ENCODE results near the gene PTF1A.

PTF1A gene

DNA sequence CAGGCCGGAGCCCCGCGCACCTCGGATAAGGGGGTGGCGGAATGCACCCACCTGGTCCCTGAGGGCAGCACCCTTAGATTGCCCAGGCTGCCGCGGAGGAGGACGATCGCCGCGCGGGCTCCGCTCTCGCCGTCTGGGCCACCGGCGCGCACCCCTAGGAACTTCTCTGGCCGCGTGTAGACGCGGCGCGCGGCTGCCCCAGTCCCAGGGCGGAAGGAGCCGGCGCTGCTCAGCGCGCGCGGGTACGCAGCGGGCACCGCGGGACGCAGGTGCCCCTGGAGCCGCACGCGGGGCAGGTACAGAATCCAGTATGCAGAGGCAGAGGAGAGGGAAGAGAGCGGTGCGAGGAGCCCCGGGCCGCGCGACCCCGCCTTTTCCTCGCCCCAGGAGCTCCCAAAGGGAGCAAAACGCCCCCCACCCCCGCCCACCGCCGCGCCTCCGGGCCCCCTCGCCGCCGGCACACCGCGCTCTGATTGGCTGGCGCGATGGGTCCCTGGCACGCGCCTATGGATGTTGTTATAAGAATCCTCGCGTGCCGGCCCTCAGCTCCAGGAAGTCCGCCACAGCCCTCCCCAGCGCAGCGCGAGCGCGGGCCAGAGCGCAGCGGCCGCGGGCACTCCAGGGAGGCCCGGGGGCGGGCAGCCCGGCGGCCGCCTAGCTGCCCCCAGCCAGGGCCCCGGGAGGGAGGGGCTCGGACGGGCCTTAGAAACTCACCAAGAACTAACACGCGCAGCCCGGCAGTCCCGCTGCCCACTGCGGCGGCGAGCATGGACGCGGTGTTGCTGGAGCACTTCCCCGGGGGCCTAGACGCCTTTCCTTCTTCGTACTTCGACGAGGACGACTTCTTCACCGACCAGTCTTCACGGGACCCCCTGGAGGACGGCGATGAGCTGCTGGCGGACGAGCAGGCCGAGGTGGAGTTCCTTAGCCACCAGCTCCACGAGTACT, at the start of gene PTF1A:
Gene PTF1A, plus strand, starts transcription at position 549 of the 948 bp plus-strand sequence. Its CDS starts 219 bp downstream, at position 768.
- no peak for DNase-seq (ENCODE audit: low read depth in 2 of 2)

DNA sequence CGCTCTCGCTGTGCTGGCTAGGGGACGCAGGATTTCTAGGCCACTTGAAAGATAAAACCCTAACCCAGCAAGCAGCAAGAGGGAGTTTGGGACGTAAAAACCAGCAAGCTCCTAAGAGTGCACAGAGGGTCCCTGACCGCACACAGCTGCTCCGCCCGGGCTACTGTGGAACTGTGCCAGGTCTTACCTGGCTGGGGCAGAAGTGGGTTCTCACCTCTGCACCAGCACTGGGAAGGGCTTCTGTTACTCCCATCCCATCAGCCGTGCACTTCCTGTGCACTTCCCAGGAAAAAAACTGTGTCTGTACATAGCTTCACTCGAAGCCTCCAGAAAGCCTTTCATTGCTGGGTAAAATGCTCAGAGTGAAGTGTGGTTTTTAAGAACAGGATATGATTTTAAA, 45.9 kb upstream of the PTF1A start:
- no peak for DNase-seq (ENCODE audit: low read depth in 2 of 2)

- DNase-seq (ENCODE audit: low read depth in 2 of 2), result no peak
Measured at GRCh38 chr10:23147035-23147434, 45.1 kb upstream of the PTF1A start.

DNA sequence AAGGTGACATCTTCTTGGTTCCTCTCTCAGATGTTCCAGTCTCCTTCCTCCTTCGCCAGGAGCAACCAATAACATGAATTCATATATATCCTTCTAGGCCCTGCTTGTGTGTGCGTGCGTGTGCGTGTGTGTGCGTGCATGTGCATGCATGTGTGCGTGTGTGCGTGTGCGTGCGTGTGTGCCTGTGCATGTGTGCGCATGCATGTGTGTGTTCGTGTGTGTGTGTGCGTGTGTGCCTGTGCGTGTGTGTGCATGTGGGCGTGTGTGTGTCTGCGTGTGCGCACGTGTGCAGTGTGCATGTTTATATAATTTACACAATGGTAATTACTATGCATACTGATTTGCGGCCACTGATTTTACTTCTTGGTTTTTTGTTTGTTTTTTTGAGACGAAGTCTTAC, 43.9 kb upstream of the PTF1A start:
- DNase-seq (ENCODE audit: low read depth in 2 of 2), result no peak

GRCh38 chr10:23150091-23150490, 42.0 kb upstream of the PTF1A start:
- no peak for DNase-seq (ENCODE audit: low read depth in 2 of 2)

GRCh38 chr10:23150610-23151009, 41.5 kb upstream of the PTF1A start:
- no peak for DNase-seq (ENCODE audit: low read depth in 2 of 2)

GRCh38 chr10:23151071-23151470, 41.0 kb upstream of the PTF1A start:
- DNase-seq (ENCODE audit: low read depth in 2 of 2), result no peak

DNA sequence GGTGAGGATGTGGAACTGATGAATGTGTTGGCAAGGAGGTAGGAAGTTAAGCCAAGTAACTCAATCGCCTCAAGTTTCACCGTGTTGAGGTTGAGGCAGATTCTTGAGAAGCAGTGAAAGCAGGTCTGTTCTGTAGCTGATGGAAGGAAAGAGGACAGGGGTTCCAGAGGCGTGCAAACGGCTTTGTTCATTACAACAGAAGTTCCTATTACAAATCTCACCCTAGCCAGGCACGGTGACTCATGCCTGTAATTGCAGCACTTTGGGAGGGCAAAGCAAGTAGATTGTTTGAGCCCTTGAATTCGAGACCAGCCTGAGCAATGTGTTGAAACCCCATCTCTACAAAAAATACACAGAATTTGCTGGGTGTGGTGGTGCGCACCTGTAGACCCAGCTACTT, 36.9 kb upstream of the PTF1A start:
- no peak for DNase-seq (ENCODE audit: low read depth in 2 of 2)

- DNase-seq (ENCODE audit: low read depth in 2 of 2), result no peak
Measured at GRCh38 chr10:23156447-23157150, 35.5 kb upstream of the PTF1A start.

DNA sequence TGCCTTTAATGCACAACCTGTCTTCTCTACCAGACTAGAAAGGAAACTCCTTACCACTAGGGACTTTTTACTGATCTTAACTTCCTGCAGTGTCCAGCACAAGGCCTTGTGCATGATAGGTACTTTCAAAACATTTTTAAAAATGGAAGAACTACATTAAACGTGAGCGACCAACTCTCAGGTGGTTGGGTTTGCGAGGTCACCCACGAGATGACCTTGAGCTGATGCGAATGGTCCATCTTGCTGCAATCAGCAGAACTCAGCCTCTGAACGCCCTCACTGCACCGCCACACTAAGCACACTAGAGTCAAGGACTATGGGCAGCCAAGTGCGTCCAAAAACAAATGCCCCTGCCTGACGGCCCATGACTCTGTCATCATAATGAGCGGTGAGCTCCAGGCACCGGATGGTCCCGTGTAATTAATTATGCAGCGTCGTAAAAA, 34.9 kb upstream of the PTF1A start:
- no peak for DNase-seq (ENCODE audit: low read depth in 2 of 2)

- no peak for DNase-seq (ENCODE audit: low read depth in 2 of 2)
Measured at GRCh38 chr10:23157691-23158369, 34.3 kb upstream of the PTF1A start.

GRCh38 chr10:23158370-23158769, 33.7 kb upstream of the PTF1A start:
- no peak for DNase-seq (ENCODE audit: low read depth in 2 of 2)

GRCh38 chr10:23171232-23171876, 20.8 kb upstream of the PTF1A start:
- no peak for DNase-seq (ENCODE audit: low read depth in 2 of 2)

DNA sequence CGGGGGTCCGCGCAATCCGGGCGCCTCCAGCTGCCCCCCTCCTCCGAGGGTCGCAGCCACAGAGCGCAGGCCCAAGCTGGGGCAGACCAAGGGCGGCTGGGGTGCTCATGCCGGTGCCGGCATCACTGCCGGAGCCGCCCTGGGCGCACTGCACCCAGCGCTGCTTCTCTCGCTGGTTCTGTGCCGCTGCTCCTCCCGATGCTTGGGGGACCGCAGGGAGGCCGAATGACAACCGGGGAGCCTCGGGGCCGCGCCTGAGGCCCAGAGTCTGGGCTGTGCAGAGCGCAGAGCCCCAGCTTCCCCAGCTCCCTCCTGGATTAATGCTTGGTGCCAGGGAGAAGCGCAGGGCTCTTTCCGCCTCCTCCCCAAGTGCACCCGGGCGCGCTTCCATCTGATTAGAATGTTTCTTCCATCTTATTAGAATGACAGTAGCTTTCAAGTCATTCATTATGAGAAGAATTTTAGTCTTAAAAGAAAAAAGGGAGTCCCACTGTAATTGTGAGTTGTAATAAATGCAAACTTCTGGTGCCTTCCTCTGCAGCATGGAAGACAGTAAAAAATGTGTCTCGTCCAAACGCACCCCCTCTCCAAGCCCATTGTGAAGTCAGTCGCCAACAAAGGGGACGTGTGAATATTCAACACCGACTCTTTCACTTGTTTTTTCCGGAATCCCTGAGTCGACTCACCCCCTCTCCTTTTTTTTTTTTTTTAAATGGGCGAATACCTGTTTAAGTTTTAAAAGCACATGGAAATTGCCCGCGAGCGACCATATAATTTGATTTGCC, 19.5 kb upstream of the PTF1A start:
- DNase-seq (ENCODE audit: low read depth in 2 of 2), result no peak

- no peak for DNase-seq (ENCODE audit: low read depth in 2 of 2)
Measured at GRCh38 chr10:23173214-23174073, 18.7 kb upstream of the PTF1A start.

DNA sequence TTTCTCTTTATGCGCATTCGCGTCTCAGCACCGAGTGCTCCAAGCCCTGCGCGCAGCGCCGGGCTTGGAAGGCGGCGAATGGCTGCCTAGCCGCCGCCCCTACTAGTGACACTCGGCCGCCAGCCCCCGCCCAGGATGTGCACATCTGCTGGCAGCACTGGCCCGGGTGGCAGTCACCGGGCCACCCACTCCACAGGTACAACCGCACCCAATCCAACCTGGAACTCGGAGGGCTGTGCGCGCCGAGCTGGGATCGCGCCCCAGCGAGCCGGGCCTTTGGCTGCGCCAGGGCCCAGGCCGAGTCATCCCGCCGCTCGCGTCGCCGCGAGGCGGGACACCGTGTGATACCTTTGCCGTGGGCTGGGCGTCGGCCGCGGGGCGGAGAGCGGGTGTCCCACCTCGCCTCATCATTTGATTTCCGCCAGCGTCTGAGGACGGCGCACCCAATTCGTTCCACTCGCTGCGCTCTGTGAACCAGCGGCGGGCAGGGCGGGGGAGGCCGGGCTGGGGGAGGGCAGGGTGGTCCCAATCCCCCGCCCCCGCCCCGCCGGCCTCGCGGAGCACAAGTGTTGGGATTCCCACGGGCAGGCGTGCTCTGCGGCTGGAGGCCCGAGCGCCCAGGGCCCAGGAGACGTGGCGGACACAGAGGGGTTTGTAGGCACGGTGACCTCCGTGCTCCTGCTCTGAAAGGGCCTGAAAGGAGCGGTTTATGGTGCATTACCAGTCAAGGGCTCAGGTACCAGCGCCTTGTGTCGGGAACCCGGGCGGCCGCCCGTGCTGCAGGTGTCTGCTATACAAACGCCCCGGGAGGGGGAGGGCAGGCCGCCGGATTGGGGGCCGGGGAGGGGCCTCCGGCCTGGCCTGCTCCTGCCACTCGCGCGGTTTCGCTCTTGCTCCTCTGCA, 17.8 kb upstream of the PTF1A start:
- no peak for DNase-seq (ENCODE audit: low read depth in 2 of 2)

DNA sequence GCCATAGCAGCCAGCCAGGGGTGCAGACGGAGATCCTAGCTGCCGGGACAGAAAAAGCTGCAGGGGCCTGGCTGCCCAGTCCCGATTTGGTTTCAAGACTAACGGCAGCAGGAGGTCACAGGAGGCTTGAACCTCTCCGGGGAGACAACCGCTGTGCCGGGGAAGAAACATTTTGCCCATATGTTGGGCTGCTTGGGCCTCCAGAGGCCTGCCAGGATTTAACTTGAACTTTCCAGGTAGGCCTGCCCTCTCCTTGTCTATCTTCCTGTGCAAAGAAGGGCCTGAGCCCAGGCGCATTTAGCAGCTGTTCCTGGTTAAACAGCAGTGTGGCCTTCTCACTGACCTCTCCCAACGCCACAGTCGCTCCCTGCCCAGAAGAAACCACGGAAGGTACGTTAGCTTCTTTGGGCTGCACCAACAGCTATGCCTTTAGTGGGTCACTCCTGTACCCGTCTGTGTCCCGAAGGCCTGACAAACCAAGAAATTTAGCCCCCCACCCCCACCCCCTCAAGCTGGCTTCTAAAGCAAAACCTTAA, 17.1 kb upstream of the PTF1A start:
- DNase-seq (ENCODE audit: low read depth in 2 of 2), result no peak

DNA sequence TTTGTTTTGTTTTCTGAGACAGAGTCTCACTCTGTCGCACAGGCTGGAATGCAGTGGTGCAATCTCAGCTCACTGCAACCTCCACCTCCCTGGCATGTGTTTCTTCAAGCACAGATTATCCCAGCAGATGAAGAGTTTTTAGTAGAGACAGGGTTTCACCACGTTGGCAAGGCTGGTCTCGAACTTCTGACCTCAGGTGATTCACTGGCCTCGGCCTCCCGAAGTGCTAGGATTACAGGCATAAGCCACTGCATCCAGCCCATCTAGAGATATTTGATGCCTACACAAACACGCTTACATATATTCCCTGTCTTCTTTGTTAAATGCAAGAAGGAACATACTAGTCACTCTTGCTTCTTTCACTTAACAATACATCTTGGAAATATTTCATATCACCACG, 5.9 kb upstream of the PTF1A start:
- no peak for DNase-seq (ENCODE audit: low read depth in 2 of 2)

DNA sequence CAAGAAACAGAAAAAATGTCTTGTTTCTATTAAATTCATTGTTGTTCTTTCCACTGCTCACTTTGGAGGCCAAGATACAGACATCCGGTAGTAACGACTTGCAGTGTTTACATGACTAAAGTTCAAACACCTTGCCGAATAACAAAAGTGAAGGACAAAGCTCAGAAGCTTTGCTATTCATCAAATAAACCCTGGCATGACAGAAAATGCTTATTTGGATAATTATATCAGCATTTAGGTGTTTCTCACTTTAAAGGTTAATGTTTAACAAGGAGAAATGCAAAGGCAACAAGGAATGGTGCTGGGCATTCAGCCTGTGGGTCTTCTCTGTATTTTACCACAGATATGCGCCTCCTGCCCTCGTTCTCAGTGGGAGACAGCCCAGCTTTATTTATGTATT, 5.4 kb upstream of the PTF1A start:
- DNase-seq (ENCODE audit: low read depth in 2 of 2), result no peak
